Right renal cortex interstitium (tissue), 3 donors: ENCODE data around the gene C20orf204. TPM values are rescaled to one million over a fixed set of nuclear protein-coding genes. Genes with fewer than 3 reads are reported as not detected.
"Not testable (repeated sequence)": the region's sequence is repeated elsewhere in the genome, so short reads cannot be mapped to it uniquely, and the experiment has no call there.

Source experiments
- DNase-seq, 3 donors: peaks; one replicate each; pipeline ENCODE4 v3.0.0-alpha.2; 2013; ENCODE audit warnings: low read depth in 3 of 3, low spot score in 2 of 3
- polyA plus RNA-seq, 3 donors: library from polyadenylated mRNA; unstranded; fragments of 120-200 nt; gene quantifications; one replicate each; pipeline ENCODE4 v1.2.1, GENCODE V29; 2013; ENCODE audit not compliant: insufficient read length in 3 of 3

C20orf204 gene
- polyA plus RNA-seq, 3 donors: 0.40 to 0.51 (median 0.43) TPM

GRCh38 chr20:64080813-64081623 is 45.0 kb downstream of the C20orf204 start:
- no peak for DNase-seq

GRCh38 chr20:64081624-64081964 is 45.6 kb downstream of the C20orf204 start:
- DNase-seq: no peak

GRCh38 chr20:64082126-64082731 is 46.2 kb downstream of the C20orf204 start:
- no peak for DNase-seq

DNA sequence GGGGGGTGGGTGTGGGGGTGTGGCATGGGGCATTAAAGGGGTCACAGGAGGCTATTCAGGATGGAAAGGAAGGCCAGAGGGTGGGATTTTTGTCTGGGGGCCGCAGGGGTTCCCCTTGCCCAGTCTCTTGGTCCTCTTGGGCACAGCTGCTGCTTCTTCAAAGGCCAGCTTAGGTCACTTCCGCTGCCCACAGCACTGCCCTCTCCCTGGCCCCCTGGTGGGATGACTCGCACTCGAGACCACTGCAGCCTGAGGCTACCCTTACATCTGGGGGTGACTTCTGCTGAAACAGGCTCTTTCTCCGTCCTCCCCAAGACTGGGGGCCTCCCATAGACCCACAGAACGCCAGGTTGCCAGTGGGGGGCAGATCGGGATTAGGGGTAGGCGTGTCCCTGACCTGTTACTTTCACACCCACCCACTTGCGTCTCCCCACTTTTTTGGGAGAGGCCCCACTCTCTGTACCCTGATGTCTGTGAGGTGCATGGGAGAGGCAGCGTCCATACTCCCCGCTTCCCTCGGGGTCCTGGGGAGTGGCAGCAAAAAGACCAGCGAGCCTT is 46.9 kb downstream of the C20orf204 start:
- no peak for DNase-seq

GRCh38 chr20:64083378-64083803 is 47.4 kb downstream of the C20orf204 start:
- peak in 1 of 3 donors; percentile 61 for DNase-seq

DNA sequence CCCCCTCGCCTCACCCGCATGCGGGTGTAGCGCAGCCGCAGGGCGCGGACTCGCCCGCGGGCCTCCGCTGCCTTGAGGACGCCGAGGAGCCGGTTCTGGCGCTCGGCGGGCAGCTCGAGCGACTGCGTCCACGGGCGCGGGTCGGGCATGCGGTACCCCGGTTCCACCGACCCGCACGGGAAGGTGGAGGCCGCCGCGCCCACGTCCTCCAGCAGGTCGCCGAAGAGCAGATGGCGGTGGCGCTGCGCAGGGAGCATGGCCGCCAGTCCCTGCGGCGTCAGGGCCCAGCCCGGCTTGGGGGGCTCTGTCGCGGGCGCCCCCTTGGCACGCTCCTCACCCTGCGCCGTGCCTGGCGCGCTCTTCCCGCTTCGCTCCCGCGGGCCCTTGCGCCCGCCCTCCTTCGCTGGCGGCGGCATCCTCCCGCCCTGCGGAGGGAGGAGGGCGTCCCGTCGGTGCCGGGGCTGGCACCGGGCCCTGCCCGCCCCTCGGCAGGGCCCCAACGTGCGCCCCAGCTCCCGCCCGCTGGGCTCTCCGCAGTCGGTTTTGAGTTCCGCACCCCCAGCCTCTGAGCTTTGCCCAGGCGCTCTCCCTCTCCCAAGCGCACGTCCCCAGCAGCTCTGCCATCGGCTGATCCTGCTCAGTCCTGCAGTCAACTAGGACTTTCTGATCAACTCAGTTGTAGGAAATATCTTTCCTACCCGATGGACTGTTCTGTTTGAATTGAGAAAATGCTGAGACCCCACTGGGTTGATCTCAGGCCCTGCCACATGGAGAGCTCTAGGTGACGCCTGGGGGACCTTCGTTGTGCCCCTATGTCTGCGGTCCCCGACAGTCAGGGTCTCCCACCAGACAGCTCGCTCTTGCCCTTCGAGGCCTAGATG is 48.1 kb downstream of the C20orf204 start, which contains the start of gene LKAAEAR1:
LKAAEAR1 (minus strand) TSS at position 595 of the 881 bp plus-strand sequence; CDS start at position 416, 179 bp downstream.
- DNase-seq: no peak

DNA sequence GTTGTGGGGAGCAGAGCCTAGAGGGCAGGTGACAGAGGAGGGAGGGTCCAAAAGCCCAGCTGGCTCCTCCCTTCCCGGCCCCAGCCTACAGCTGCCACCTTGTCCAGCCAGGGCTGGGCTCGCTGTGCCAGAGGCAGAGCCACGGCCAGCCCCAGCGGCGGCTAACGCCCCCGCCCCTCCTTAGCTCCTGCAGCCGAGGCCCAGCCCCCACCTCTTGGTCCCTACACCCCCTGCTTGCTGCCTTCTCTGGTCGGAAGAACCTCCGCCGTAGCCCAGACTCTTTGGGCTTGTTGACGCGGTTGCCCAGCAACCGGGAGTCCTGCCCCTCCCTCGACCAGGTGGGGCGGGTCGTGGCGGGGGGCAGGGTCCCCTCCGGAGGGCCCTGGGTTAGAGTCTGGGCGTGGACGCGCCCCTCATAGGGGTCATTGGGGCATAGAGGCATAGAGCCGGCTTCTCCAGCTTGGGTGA is 48.7 kb downstream of the C20orf204 start:
- no peak for DNase-seq

- no peak for DNase-seq
These were observed 50.8 kb downstream of the C20orf204 start for GRCh38 chr20:64086801-64087200.

GRCh38 chr20:64087226-64087825 is 51.3 kb downstream of the C20orf204 start:
- DNase-seq: not testable (repeated sequence)

DNA sequence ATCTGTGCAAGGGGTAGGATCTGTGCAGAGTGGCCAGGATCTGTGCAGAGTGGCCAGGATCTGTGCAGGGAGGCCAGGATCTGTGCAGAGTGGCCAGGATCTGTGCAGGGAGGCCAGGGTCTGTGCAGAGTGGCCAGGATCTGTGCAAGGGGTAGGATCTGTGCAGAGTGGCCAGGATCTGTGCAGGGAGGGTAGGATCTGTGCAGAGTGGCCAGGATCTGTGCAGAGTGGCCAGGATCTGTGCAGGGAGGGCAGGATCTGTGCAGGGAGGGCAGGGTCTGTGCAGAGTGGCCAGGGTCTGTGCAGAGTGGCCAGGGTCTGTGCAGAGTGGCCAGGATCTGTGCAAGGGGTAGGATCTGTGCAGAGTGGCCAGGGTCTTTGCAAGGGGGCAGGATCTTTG is 52.6 kb downstream of the C20orf204 start:
- not testable (repeated sequence) for DNase-seq

Other genes starting within 250 kb of the C20orf204 start
- 10 to 100 TPM; 13.6 to 16.0 (median 14.5) TPM for gene ZBTB46, start 204.9 kb upstream of the C20orf204 start, polyA plus RNA-seq
- not detected for gene ABHD16B, start 174.7 kb upstream of the C20orf204 start, polyA plus RNA-seq
- 10 to 100 TPM; 80.6 to 82.1 (median 81.3) TPM for gene TPD52L2, start 170.9 kb upstream of the C20orf204 start, polyA plus RNA-seq
- 10 to 100 TPM; 25.7 to 29.0 (median 28.7) TPM for gene DNAJC5, start 141.1 kb upstream of the C20orf204 start, polyA plus RNA-seq
- 10 to 100 TPM; 33.5 to 35.5 (median 33.6) TPM for gene UCKL1, start 79.8 kb upstream of the C20orf204 start, polyA plus RNA-seq
- gene ZNF512B, start 66.3 kb upstream of the C20orf204 start, polyA plus RNA-seq: 10 to 100 TPM; 20.9 to 23.3 (median 21.8) TPM
- 1 to 10 TPM; 6.5 to 6.7 (median 6.6) TPM for gene SAMD10, start 56.5 kb upstream of the C20orf204 start, polyA plus RNA-seq
- gene PRPF6, start 55.0 kb upstream of the C20orf204 start, polyA plus RNA-seq: 10 to 100 TPM; 89.5 to 94.8 (median 89.9) TPM
- 1 to 10 TPM; 5.6 to 9.0 (median 6.5) TPM for gene SOX18, start 13.5 kb downstream of the C20orf204 start, polyA plus RNA-seq
- 10 to 100 TPM; 71.0 to 72.0 (median 71.0) TPM for gene TCEA2, start 27.0 kb downstream of the C20orf204 start, polyA plus RNA-seq
- gene RGS19, start 43.3 kb downstream of the C20orf204 start, polyA plus RNA-seq: 1 to 10 TPM; 3.8 to 5.4 (median 4.8) TPM
- gene OPRL1, start 43.9 kb downstream of the C20orf204 start, polyA plus RNA-seq: 1 to 10 TPM in 1 of 3 donors, under 1 TPM in 2; 0.67 to 1.1 (median 0.69) TPM
- under 1 TPM in 1 of 3 donors, not detected in 2; 0.34 TPM for gene LKAAEAR1, start 48.2 kb downstream of the C20orf204 start, polyA plus RNA-seq
- gene NPBWR2, start 71.4 kb downstream of the C20orf204 start, polyA plus RNA-seq: not detected
- under 1 TPM; 0.35 to 0.50 (median 0.46) TPM for gene MYT1, start 128.3 kb downstream of the C20orf204 start, polyA plus RNA-seq
- 100 to 1,000 TPM; 128 to 143 (median 139) TPM for gene PCMTD2, start 219.6 kb downstream of the C20orf204 start, polyA plus RNA-seq